GM12864 (cell line): Measurements from ENCODE around the gene APRT.

Experiments
- DNase-seq: peaks from one replicate; pipeline ENCODE4 v3.0.0-alpha.2; 2011; ENCODE audit warnings: low read depth
- H3K4me3 ChIP-seq: 2 replicates; pipeline ENCODE4 v1.5.1; 2011; ENCODE audit warnings: mild to moderate bottlenecking, low read depth, low read length, control low read depth
- TF ChIP-seq, protein P1 (sequence below): IDR thresholded peaks from 2 replicates; pipeline ENCODE4 v1.5.1; 2011; ENCODE audit warnings: low read depth, mild to moderate bottlenecking, moderate library complexity, low read length, control low read depth, inconsistent platforms; ENCODE audit errors: missing control alignments

The APRT gene

GRCh38 chr16:88771294-88771772 is 40.4 kb downstream of the APRT start:
- DNase-seq = no peak
- TF ChIP-seq, protein P1, sequence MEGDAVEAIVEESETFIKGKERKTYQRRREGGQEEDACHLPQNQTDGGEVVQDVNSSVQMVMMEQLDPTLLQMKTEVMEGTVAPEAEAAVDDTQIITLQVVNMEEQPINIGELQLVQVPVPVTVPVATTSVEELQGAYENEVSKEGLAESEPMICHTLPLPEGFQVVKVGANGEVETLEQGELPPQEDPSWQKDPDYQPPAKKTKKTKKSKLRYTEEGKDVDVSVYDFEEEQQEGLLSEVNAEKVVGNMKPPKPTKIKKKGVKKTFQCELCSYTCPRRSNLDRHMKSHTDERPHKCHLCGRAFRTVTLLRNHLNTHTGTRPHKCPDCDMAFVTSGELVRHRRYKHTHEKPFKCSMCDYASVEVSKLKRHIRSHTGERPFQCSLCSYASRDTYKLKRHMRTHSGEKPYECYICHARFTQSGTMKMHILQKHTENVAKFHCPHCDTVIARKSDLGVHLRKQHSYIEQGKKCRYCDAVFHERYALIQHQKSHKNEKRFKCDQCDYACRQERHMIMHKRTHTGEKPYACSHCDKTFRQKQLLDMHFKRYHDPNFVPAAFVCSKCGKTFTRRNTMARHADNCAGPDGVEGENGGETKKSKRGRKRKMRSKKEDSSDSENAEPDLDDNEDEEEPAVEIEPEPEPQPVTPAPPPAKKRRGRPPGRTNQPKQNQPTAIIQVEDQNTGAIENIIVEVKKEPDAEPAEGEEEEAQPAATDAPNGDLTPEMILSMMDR = no peak
- H3K4me3 ChIP-seq = no peak overlapping the region

GRCh38 chr16:88770461-88771293 is 41.1 kb downstream of the APRT start:
- TF ChIP-seq, protein P1 = no peak
- no peak for DNase-seq
- no peak overlapping the region for H3K4me3 ChIP-seq

DNA sequence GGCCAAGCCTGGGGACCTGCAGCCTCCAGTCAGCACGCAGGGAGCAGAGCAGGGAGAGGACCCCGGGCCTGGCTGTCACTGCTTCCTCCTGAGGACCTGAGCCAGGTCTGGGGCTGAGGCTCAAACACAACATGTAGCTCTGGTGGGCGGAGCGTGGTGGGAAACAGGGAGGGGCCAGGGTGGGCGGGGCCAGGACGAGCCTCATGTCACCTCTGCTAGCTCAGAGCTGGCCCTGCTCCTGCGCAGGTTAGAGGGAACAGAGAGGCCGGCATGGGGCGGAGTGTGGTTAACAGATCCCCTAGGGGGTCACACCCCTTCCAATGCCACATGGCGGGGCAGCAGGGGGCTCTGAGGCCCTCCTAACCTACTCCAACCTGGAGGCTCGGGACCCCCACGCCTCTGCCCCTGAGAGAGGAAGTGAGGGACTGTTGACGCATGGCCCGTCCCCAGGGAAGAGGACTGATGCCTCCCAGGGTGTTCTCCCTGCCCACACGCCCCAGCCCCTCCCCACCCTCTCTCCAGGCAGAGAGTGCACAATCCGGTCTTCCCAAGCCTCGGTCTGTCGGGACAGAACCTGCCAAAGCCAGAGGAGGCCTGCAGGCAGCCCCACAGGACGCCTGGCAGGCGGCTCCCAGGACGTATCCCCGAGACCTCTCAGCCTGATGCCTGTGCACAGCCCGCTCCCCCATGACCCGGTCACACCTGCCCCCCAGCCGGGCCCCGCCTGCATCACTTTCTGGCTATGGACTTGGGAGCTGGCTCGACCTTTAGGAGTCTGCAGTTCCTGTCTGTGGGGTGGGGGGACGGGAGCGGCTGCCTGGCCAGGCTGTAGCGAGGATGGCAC is 41.9 kb downstream of the APRT start:
- no peak overlapping the region for H3K4me3 ChIP-seq
- DNase-seq = no peak
- TF ChIP-seq, protein P1 = no peak

DNA sequence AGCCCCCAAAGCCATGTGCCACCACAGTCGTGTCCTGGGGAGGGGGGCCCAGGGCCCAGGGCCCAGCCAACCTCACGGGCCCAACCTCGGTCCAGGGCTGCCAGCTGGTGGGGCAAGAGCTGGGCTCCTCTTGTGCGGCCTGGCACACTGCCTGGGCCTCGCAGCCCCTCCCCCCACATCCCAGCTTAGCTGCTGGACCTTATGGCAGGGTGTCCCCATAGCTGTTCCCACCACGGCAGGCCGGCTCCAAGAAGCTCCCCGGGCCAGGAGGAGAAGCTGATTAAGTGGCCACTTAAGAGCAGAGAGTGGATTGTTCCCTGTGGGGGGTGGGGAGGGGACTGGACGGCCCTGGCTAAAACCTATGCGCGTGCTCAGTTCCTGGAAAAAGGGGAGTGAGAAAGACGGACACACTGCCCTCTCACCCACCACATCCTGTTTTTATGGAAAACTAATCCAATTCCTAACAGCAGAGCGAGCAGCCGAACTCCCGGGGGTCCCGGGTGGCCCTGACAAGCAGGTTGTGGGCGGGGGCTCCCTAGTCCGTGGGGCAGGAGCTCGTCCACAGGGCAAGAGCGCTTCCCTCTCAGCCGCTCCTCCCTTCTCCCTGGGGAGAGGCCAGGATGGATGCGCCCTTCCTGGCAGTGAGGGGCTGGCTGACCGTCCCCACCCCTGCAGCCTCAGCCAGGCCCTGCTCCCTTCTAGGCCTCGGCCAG is 43.5 kb downstream of the APRT start:
- DNase-seq = no peak
- no peak overlapping the region for H3K4me3 ChIP-seq
- TF ChIP-seq, protein P1 = no peak

- DNase-seq = no peak
- H3K4me3 ChIP-seq = no peak overlapping the region
- TF ChIP-seq, protein P1 = no peak
These were observed 44.1 kb downstream of the APRT start for GRCh38 chr16:88767546-88768070.

DNA sequence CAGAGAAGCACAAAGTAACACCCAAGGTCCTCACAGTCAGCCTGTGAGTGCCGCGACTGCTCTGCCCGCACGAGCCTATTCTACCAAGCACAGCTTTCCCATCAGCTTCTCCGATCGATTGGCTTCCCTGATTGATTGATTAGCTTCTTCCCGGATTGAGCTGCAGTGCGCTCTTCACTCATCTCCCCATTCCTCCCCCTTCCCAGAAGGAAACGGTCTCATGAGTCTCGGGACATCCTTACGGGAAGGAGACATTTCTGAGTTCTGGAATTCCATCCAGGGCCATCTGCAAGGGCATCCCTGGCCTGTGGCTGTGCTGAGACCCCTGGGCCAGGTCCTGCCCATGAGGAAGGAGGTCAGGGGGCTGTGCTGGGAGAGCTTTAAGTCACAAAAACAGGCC is 44.8 kb downstream of the APRT start:
- DNase-seq = no peak
- no peak overlapping the region for H3K4me3 ChIP-seq
- TF ChIP-seq, protein P1 = no peak
